ENCODE results near the gene FGF9.

FGF9 gene

GRCh38 chr13:21670883-21671619 lies at the start of gene FGF9:
Gene FGF9, plus strand, starts transcription at chr13:21671073. Its CDS starts 840 bp downstream, at chr13:21671913.
- peak; percentile 91 for DNase-seq (ENCODE audit: low spot score)

GRCh38 chr13:21625366-21625765 lies 45.5 kb upstream of the FGF9 start:
- peak; percentile 83 for DNase-seq (ENCODE audit: low spot score)

GRCh38 chr13:21632196-21632595 lies 38.7 kb upstream of the FGF9 start:
- no peak for DNase-seq (ENCODE audit: low spot score)

- DNase-seq (ENCODE audit: low spot score) = no peak
These were observed 34.2 kb upstream of the FGF9 start for GRCh38 chr13:21636656-21637055.

GRCh38 chr13:21637296-21637695 lies 33.6 kb upstream of the FGF9 start:
- DNase-seq (ENCODE audit: low spot score) = peak; percentile 98

- peak; percentile 60 for DNase-seq (ENCODE audit: low spot score)
These were observed 32.3 kb upstream of the FGF9 start for GRCh38 chr13:21638319-21639282.

GRCh38 chr13:21639561-21639960 lies 31.3 kb upstream of the FGF9 start:
- DNase-seq (ENCODE audit: low spot score) = no peak

GRCh38 chr13:21641629-21642028 lies 29.2 kb upstream of the FGF9 start:
- DNase-seq (ENCODE audit: low spot score) = no peak

- DNase-seq (ENCODE audit: low spot score) = peak; percentile 64
These were observed 13.3 kb upstream of the FGF9 start for GRCh38 chr13:21657538-21657937.

GRCh38 chr13:21659087-21659486 lies 11.8 kb upstream of the FGF9 start:
- no peak for DNase-seq (ENCODE audit: low spot score)

GRCh38 chr13:21661097-21661909 lies 9.6 kb upstream of the FGF9 start:
- DNase-seq (ENCODE audit: low spot score) = no peak

GRCh38 chr13:21663197-21663596 lies 7.7 kb upstream of the FGF9 start:
- DNase-seq (ENCODE audit: low spot score) = peak; percentile 86

- no peak for DNase-seq (ENCODE audit: low spot score)
These were observed 2.1 kb upstream of the FGF9 start for GRCh38 chr13:21668732-21669275.

GRCh38 chr13:21670006-21670882 lies 629 bp upstream of the FGF9 start:
- DNase-seq (ENCODE audit: low spot score) = peak; percentile 73

GRCh38 chr13:21671620-21672286 lies 880 bp downstream of the FGF9 start:
- DNase-seq (ENCODE audit: low spot score) = peak; percentile 57

GRCh38 chr13:21672287-21672680 lies 1.4 kb downstream of the FGF9 start:
- no peak for DNase-seq (ENCODE audit: low spot score)

- DNase-seq (ENCODE audit: low spot score) = peak; percentile 65
These were observed 2.1 kb downstream of the FGF9 start for GRCh38 chr13:21672796-21673538.

- no peak for DNase-seq (ENCODE audit: low spot score)
These were observed 2.6 kb downstream of the FGF9 start for GRCh38 chr13:21673539-21673788.

- DNase-seq (ENCODE audit: low spot score) = peak; percentile 68
These were observed 3.1 kb downstream of the FGF9 start for GRCh38 chr13:21673789-21674489.
